Stimulated activated CD8-positive, alpha-beta memory T cell treated with anti-CD3 and anti-CD28 coated beads, Interleukin-2, amount 100 ng/mL, for 48 hours (primary cell): ENCODE data around the gene RPL10.

ENCODE experiments used
- DNase-seq, 2 donors: peaks; one replicate each; pipeline ENCODE4 v3.0.0-alpha.2; 2020; ENCODE audit warnings: low read depth in 2 of 2

The RPL10 gene

GRCh38 chrX:154397888-154398667, at the start of gene RPL10:
RPL10 (plus strand) TSS chrX:154398377; CDS start chrX:154398520, 143 bp downstream.
- DNase-seq, result peak; percentile 78 to 83

GRCh38 chrX:154348646-154349358, 49.4 kb upstream of the RPL10 start:
- no peak for DNase-seq

GRCh38 chrX:154349359-154349935, 48.7 kb upstream of the RPL10 start:
- no peak for DNase-seq

- DNase-seq, result no peak
Measured at GRCh38 chrX:154349979-154350378, 48.2 kb upstream of the RPL10 start.

GRCh38 chrX:154350429-154351182, 47.6 kb upstream of the RPL10 start:
- no peak for DNase-seq

- no peak for DNase-seq
Measured at GRCh38 chrX:154351183-154352011, 46.8 kb upstream of the RPL10 start.

GRCh38 chrX:154352012-154352401, 46.2 kb upstream of the RPL10 start:
- DNase-seq, result no peak

- DNase-seq, result no peak
Measured at GRCh38 chrX:154352466-154352865, 45.7 kb upstream of the RPL10 start.

- no peak for DNase-seq
Measured at GRCh38 chrX:154353172-154353843, 44.9 kb upstream of the RPL10 start.

- no peak for DNase-seq
Measured at GRCh38 chrX:154354013-154354412, 44.2 kb upstream of the RPL10 start.

GRCh38 chrX:154354516-154354915, 43.7 kb upstream of the RPL10 start:
- DNase-seq, result no peak

- DNase-seq, result no peak
Measured at GRCh38 chrX:154355094-154355775, 42.9 kb upstream of the RPL10 start.

GRCh38 chrX:154355776-154356140, 42.4 kb upstream of the RPL10 start:
- no peak for DNase-seq

- no peak for DNase-seq
Measured at GRCh38 chrX:154356596-154356995, 41.6 kb upstream of the RPL10 start.

- DNase-seq, result no peak
Measured at GRCh38 chrX:154357205-154357604, 41.0 kb upstream of the RPL10 start.

- DNase-seq, result no peak
Measured at GRCh38 chrX:154358011-154358410, 40.2 kb upstream of the RPL10 start.

- no peak for DNase-seq
Measured at GRCh38 chrX:154358829-154359228, 39.3 kb upstream of the RPL10 start.

GRCh38 chrX:154359362-154360154, 38.6 kb upstream of the RPL10 start:
- no peak for DNase-seq

- DNase-seq, result no peak
Measured at GRCh38 chrX:154360155-154360713, 37.9 kb upstream of the RPL10 start.
